ENCODE data around the gene GLIS2.

GLIS2 gene

GRCh38 chr16:4339909-4340308 is 24.0 kb downstream of the GLIS2 start:
- TF ChIP-seq POLR2AphosphoS5 (IDR thresholded peaks at IDR 0.05; ENCODE audit: low read depth) (no peak), REST (IDR thresholded peaks at IDR 0.05; ENCODE audit: insufficient replicate concordance, low read depth) (no peak), SPI1 (IDR thresholded peaks at IDR 0.05; ENCODE audit: borderline replicate concordance, low read depth) (no peak), GABPA (IDR thresholded peaks at IDR 0.05; ENCODE audit: low read depth) (no peak)
- TF ChIP-seq, protein P1, sequence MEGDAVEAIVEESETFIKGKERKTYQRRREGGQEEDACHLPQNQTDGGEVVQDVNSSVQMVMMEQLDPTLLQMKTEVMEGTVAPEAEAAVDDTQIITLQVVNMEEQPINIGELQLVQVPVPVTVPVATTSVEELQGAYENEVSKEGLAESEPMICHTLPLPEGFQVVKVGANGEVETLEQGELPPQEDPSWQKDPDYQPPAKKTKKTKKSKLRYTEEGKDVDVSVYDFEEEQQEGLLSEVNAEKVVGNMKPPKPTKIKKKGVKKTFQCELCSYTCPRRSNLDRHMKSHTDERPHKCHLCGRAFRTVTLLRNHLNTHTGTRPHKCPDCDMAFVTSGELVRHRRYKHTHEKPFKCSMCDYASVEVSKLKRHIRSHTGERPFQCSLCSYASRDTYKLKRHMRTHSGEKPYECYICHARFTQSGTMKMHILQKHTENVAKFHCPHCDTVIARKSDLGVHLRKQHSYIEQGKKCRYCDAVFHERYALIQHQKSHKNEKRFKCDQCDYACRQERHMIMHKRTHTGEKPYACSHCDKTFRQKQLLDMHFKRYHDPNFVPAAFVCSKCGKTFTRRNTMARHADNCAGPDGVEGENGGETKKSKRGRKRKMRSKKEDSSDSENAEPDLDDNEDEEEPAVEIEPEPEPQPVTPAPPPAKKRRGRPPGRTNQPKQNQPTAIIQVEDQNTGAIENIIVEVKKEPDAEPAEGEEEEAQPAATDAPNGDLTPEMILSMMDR (IDR thresholded peaks at IDR 0.05; ENCODE audit: insufficient read depth, low read length), result no peak
- DNase-seq (ENCODE audit: low read depth in 1 of 2, low spot score in 1 of 2), result no peak
- Histone ChIP-seq H3K4me3 (replicated peaks; ENCODE audit: insufficient read depth, low read length) (no peak overlapping the region), H3K27ac (replicated peaks) (no peak overlapping the region), H3K27me3 (ENCODE audit: insufficient read depth, poor library complexity, severe bottlenecking) (no peaks in the 10 kb centered on the region)

DNA sequence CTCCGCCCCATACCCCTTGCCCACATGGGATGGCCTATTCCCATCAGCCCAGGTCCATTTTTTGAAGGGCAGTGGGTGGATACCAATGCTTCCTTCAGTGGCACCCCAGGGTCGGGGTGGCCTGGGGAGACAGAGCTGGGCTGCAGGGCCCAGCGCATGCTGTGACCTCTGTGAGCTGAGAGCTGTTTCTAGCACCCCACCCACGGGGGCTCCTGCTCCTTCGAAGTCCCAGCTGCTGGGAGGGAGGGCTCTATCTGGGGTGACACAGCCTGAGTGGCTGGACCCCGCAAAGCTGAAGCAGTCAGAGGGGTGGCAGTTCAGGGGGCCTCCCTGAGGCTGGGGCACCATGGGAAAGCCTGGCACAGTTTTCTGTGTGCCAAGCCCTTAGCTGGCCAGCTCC is 24.6 kb downstream of the GLIS2 start:
- TF ChIP-seq SPI1 (IDR thresholded peaks at IDR 0.05; ENCODE audit: borderline replicate concordance, low read depth), result no peak
- TF ChIP-seq, protein P1 (IDR thresholded peaks at IDR 0.05; ENCODE audit: insufficient read depth, low read length), result no peak
- Histone ChIP-seq H3K27me3 (ENCODE audit: insufficient read depth, poor library complexity, severe bottlenecking) (no peaks in the 10 kb centered on the region), H3K27ac (replicated peaks) (no peak overlapping the region), H3K4me3 (replicated peaks; ENCODE audit: insufficient read depth, low read length) (no peak overlapping the region)
- DNase-seq (ENCODE audit: low read depth in 1 of 2, low spot score in 1 of 2), result no peak

- no peak for DNase-seq (ENCODE audit: low read depth in 1 of 2, low spot score in 1 of 2)
- Histone ChIP-seq H3K27ac (replicated peaks) (no peak overlapping the region), H3K4me3 (replicated peaks; ENCODE audit: insufficient read depth, low read length) (no peak overlapping the region), H3K27me3 (ENCODE audit: insufficient read depth, poor library complexity, severe bottlenecking) (no peaks in the 10 kb centered on the region)
- TF ChIP-seq, protein P1 (IDR thresholded peaks at IDR 0.05; ENCODE audit: insufficient read depth, low read length), result no peak
- TF ChIP-seq SPI1 (IDR thresholded peaks at IDR 0.05; ENCODE audit: borderline replicate concordance, low read depth) (no peak), REST (IDR thresholded peaks at IDR 0.05; ENCODE audit: insufficient replicate concordance, low read depth) (no peak), GABPA (IDR thresholded peaks at IDR 0.05; ENCODE audit: low read depth) (no peak)
Measured at GRCh38 chr16:4341250-4341649, 25.4 kb downstream of the GLIS2 start.

Data from HL-60 (cell line).